GM18498 (cell line): ENCODE measurements around the gene PNN.

Source experiments
- ATAC-seq: cut with Tn5 transposase; IDR thresholded peaks from one replicate; pipeline ENCODE4 v1.9.1; 2021; ENCODE audit warnings: mild to moderate bottlenecking, moderate library complexity; ENCODE audit not compliant: unreplicated experiment

The PNN gene

DNA sequence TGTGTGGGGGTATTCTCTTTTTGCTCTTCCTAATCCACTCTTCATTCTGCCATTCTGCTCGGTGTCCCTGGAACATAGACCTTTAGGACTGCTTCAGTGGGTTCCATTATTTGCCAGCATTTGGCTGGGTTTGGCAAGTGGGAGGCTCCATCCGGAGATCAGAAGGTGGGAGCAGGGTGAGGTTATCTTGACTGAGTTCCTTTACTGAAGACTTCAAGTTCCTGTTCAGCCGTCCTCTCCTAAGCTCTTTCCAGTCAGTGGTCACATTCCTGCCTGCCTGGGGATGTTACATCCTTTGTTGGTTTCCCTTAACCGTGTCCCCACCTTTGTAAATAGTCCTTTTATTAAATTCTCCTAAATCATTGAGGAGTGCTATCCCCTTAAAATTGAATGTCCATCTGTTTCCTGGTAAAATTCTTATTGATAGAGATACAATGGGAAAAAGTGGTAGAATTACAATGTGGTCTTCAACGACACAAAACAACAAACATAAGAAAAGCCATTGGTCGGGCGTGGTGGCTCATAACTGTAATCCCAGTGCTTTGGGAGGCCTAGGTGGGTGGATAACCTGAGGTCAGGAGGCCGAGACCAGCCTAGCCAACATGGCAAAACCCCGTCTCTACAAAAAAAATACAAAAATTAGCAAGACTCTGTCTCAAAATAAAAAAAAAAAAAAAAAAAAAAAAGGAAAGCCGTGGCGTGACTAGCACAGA is 53.6 kb downstream of the PNN start:
- ATAC-seq, result no peak

DNA sequence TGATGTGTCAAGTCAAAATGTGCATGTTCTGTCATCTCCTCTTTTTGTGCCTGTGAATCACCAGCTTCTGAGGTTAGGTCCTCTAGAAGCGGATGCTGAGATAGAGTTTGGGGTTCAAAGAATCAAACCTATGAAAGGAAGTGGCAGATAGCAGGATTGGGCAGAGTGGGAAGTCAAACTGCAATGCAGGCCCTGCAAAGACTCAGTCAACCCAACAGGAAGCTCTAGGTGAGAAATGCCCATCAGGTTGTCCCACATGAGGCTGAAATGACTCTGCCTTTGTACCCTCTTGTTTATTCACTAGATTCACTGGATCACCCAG is 54.1 kb downstream of the PNN start:
- ATAC-seq, result no peak

DNA sequence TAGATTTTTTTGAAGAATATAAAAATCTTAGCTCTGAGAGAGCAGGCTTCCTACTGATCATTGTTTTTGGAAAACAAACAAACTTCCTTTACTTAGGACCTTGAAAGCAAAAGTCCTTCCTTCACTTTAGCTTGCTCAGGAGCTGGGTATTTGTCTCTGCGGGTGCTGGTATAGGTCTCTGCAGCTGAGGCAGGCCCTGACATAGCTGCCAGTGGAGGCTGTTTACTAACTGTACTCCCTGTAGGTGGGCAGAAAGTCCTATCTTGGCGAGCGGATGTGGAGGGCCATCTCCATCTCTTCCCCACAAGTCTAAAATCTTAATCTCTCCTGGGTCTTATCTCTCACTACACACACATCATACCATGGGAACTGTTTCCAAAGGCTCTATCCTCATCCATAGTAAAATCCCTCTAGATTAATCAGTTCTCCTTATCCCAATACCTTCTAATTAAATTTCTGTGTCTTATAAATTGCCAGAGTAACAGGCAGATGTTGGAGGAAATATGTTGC is 54.6 kb downstream of the PNN start:
- no peak for ATAC-seq

DNA sequence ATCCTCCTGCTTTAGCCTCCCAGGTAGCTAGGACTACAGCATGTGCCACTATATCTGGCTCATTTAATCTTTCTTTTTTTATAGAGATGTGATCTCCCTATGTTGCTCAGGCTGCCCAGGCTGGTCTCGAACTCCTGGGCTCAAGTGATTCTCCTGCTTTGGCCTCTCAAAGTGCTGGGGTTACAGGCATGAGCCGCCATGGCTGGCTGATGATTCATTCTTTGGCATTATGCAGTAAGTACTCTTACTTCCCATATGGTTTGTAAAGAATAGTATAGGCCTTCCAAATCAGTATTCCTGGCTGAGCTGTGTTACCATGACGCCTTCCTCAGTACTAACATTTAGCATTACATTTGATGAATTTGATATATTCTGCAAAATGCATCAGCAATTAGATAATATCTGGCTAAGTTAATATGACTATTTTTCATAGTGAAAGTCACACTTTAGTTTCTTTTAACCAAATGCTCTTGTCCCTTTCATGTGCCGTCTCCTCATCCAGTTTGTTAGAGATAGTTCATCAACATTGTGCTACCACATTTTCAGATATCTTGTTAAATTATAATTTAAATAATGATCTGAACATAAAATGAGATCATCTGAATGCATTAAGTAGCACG is 55.5 kb downstream of the PNN start:
- no peak for ATAC-seq

DNA sequence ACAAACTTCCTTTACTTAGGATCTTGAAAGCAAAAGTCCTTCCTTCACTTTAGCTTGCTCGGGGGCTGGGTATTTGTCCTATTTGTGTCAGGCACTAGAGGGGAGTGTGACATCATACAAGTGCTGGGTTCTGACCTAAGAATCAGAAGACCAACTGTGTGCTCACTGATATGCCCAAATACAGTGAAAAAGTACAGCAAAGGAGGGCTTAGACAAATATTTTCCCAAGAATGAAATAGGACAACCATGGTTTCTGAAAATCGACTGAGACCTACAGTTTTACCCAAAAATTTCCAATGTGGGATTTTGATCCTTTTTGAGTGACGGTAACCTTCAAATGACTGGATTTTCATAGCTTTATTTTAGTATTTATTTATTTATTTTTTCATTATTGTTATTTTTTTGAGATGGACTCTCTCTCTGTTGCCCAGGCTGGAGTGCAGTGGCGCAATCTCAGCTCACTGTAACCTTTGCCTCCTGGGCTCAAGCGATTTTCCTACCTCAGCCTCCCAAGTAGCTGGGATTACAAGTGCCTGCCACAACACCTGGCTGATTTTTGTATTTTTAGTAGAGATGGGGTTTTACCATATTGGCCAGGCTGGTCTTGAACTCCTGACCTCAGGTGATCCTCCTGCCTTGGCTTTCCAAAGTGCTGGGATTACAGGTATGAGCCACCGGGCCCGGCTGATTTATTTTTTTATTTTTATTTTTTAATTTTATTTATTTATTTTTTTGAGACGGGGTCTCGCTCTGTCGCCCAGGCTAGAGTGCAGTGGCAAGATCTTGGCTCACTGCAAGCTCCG is 56.9 kb downstream of the PNN start:
- ATAC-seq, result peak; percentile 85
